ENCODE data around the gene FAM76B.
A peak's percentile ranks its signal among the peaks of the same experiment; 100 is the strongest.
"Not testable (repeated sequence)": the region's sequence is repeated elsewhere in the genome, so short reads cannot be mapped to it uniquely, and the experiment has no call there.

FAM76B gene

DNA sequence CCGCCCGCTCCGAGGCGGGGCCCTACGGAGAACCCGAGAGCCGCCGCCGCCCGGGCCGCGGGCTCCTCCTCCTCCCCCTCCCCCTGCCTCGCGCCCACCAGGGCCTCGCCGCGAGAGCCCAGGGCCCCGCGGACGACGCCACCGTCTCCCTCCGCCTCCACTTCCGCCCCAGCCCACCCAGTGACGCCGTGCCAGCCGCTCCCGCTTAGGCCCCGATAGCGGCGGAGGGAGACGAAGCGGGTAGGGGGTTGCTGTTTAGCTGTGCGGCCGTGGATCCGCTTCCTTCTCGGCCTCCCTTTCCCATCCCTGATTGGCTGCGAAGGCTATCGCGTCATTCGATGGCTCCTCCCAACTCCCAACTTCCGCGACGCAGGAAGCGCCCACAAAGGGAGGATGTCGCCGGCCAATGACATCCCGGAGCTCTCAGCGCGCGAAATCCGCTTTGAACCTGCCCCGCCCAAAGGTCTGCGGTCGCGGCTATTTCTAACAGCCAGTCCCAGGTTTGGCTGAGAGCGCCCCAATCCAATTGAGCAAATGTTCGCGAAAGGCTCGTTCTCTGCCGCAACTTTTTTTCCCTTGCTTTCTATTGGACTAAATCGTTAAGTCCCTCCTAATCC is at the start of gene FAM76B:
Gene FAM76B, minus strand, starts transcription at position 277 of the 617 bp plus-strand sequence. CDS start 304 bp downstream, outside the sequence.
- peak; percentile 95 for DNase-seq

- peak; percentile 54 for DNase-seq
Measured at GRCh38 chr11:95835768-95836488, 46.3 kb upstream of the FAM76B start.

GRCh38 chr11:95835351-95835750 is 45.8 kb upstream of the FAM76B start:
- no peak for DNase-seq

GRCh38 chr11:95833378-95833777 is 43.8 kb upstream of the FAM76B start:
- DNase-seq, result no peak

DNA sequence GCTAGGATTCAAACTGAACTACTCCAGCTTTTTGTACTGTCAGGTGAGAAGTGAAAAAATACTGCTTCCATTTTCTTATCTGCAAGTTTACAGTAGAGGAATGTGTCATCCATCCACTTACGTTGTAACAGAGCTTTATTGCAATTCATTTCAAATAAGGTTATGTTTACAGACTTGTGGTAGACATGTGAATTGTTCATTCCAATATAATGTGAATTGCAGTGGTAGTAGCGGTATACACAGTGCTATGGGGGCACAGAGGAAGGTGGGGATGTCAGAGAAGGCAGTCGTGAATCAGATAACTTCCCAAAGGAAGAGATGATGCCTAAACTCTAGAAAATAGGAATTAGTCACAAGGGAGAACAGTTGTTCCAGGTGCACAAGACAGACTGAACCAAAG is 43.2 kb upstream of the FAM76B start:
- no peak for DNase-seq

GRCh38 chr11:95831198-95831883 is 41.8 kb upstream of the FAM76B start:
- no peak for DNase-seq

- DNase-seq, result no peak
Measured at GRCh38 chr11:95829580-95830259, 40.1 kb upstream of the FAM76B start.

DNA sequence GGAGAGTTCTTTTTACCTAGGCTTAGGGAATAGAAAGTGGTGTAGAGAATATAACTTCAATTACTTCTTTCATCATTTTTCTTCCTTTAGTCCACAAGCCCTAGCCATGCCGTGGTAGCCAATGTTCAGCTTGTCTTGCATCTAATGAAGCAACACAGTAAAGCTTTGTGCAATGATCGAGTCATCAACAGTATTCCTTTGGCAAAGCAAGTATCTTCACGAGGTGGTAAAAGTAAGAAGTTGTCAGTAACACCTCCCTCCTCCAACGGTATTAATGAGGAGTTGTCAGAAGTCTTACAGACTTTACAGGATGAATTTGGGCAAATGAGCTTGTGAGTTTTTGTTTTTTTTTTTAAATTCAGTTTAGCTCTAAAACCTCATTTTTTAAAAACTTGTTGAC is 38.1 kb upstream of the FAM76B start:
- no peak for DNase-seq

DNA sequence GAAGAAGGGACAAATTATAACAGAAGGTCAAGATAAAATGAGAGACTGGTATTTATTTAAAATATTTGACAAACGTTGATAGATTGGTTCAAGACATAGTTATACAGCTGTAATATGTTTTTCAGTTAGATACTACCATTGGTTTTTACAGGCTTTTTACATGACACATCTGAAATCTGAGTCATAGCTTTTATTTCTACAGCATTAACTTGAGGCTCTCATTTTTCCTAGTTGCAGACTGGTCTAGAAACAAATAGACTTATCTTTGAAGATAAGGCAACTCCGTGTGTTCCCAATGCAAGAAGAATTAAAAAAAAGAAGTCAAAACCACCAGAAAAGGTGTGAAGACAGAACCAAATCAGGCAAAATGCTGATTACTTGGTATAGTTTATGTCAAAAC is 32.1 kb upstream of the FAM76B start:
- no peak for DNase-seq

DNA sequence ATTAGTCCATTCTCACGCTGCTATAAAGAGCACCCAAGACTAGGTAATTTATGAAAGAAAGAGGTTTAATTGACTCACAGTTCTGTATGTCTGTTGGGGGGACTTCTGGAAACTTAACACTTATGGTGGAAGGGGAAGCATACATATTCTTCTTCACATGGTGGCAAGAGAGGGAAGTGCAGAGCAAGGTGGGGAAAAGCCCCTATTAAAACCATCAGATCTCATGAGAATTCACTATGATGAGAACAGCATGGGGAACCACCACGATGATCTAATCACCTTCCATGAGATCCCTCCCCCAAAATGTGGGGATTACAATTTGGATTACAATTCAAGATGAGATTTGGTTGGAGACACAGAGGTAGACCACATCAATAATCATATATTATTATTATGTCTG is 26.5 kb upstream of the FAM76B start:
- no peak for DNase-seq

GRCh38 chr11:95811052-95811451 is 21.5 kb upstream of the FAM76B start:
- DNase-seq, result not testable (repeated sequence)

DNA sequence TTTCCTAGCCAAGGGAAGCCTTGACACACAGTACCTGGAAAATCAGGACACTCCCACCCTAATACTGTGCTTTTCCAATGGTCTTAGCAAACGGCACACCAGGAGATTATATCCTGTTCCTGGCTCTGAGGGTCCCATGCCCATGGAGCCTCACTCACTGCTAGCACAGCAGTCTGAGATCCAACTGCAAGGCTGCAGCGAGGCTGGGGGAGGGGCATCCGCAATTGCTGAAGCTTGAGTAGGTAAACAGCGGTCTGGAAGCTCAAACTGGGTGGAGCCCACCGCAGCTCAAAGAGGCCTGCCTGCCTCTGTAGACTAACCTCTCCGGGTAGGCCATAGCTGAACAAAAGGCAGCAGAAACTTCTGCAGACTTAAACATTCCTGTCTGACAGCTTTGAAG is 16.9 kb upstream of the FAM76B start:
- DNase-seq, result not testable (repeated sequence)

- DNase-seq, result no peak
Measured at GRCh38 chr11:95805869-95806268, 16.3 kb upstream of the FAM76B start.

- DNase-seq, result no peak
Measured at GRCh38 chr11:95803973-95804372, 14.4 kb upstream of the FAM76B start.

DNA sequence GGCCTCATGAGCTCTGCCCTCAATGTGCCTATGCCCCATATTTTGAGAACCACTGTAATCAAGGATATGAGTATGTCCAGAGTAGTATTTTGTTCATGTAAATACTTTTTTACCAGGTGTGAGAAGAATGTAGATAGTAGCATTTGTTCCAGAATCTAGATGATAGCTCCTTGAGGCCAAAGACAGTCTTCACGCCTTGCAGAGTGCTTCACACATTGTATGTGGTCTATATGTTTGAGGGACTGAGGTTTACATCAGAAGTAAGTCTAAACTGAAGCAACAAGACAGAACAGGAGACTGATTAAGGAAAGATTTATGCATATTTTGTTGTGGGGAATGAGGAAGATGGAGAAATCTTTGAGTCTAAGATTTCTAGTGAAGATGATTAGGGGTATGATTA is 13.2 kb upstream of the FAM76B start:
- DNase-seq, result no peak

DNA sequence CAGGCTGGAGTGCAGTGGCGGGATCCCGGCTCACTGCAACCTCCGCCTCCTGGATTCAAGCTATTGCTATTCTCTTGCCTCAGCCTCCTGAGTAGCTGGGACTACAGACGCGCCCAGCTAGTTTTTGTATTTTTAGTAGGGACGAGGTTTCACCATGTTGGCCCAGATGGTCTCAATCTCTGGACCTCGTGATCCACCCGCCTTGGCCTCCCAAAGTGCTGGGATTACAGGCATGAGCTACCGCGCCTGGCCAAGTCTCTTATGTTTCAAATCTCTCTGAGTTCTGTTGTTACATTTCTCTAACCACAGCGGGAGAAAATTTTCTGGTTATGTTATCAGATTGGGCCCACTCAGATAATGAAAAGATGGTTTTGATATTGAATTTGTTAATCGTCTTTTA is 10.9 kb upstream of the FAM76B start:
- no peak for DNase-seq

DNA sequence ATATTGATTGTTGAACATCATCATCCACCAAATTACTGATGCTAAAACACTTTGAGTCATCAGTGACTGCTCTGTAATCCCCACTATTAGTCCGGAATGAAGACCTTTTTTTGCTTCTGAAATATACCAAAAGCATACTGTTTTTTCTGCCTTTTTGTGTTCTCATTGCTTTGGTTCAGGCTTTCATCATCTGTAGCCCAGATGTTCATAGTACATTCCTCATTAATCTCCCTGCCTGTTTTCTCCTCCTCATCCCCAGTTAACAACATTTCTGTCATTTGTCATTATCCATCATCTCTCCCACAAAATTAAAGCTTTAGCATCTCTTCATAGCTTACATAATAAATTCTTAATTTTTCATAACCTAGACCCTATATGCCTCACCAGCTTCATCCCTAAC is 10.0 kb upstream of the FAM76B start:
- DNase-seq, result no peak

- DNase-seq, result no peak
Measured at GRCh38 chr11:95796501-95796900, 6.9 kb upstream of the FAM76B start.

DNA sequence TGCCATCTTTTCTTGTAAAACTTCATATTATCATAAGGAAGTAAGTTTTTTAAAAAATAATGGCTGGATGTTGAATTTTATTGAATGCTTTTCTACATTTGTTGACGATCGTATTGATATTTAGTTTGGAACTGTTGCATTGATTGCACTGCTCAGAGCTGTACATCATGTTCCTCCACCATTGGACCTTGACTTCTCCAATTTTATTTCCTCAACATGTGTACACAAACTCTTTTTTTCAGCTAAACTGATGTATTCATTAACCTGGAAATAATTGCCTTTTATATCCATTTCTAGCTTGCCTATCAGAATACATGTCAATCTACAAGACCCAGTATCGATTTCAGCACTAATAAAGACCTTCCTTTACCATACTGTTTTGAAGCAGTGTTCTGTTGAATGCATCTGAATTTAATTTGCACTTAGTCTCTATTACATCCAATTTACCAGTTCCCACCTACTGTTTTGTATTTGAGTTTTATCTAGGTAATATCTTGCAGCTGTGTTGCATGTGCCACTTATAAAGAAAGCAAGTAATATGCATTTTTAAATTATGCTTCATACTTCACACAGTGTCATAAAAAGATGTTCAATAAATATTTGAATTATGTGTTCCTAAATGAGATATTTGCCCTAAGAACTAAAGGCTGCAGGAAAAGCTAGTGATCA is 6.2 kb upstream of the FAM76B start:
- DNase-seq, result no peak

DNA sequence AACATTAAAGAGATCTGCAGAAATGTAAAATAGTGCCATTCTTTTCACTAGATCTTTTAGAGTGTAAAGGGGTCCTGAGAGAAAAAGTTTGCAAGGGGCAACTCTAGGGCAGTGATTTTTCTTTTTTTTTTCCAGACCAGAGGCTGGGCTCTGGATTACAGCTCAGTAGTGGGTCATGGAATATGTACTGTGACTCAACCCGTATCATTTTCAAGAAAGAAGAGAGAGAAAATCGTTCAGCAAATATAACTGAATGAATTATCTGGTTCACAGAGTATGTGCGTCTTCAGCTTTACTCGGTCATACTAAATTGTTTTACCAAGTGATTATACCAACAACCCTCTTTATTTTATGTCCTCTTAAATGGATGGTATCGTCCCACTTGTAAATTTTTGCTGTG is 4.5 kb upstream of the FAM76B start:
- DNase-seq, result no peak

GRCh38 chr11:95793116-95793515 is 3.5 kb upstream of the FAM76B start:
- no peak for DNase-seq

DNA sequence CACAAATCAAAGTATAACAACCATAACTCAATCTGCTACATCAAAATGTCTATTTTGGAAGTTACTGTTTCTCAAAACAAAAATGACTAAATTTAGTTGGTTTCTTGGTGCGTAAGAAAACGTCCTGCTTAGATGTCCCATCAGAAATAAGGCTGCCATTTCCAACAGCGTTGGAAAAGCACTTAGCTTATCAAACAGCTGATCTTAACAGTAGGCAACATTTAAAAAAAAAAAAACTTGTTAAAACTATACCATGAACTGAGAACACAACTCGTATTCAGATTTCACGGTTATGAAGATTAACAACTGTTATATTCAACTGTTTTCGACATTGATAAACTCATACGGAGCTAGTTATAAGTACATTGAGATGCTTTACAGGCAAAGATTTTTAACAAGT is 3.1 kb upstream of the FAM76B start:
- no peak for DNase-seq

DNA sequence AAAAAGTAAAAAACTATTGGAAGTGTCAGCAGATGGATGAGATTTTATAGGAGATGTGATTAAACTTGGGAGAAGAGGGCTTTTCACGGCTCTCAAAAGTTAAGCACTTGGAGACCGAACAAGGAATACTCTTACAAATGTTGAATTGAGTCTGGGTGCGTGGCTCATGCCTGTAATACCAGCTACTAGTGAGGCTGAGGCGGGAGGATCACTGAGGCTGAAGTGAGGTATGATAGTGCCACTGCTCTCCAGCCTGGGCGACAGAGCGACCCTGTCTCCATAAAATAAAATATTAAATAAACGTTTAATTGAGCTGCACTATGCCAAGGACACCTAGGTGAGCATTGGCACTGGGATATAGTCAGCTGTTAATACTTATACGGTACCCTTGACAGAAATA is 2.6 kb upstream of the FAM76B start:
- DNase-seq, result no peak
